ENCODE measurements around the gene NLRP9. TPM values are rescaled to one million over a fixed set of nuclear protein-coding genes. Genes with fewer than 3 reads are reported as not detected.

NLRP9 gene
- total and polyA plus RNA-seq, 2 of the 13 experiments (the other 11 are each of a cell fraction or from before 2014, with no cell fraction given) = not detected

- FAIRE-seq = no peak
- peaks cover 54% of the 10 kb centered on the region for H3K79me2 ChIP-seq (ENCODE audit: insufficient read depth, low read length)
- in situ Hi-C loops (cut with HindIII; ENCODE audit: extremely low pct_ligation_motif_present, low pct_unique_long_range_greater_than_20kb) (no loop called here), intact Hi-C loops (cut with micrococcal nuclease; ENCODE audit: unreplicated experiment) (no loop called here)
- H3K36me3 ChIP-seq (replicated peaks in 1 of 2; ENCODE audit: control insufficient read depth in 1 of 2, insufficient read depth in 2 of 2, low read length in 2 of 2) = peaks cover 57 to 90% of the 10 kb centered on the region in 2 experiments
- TF ChIP-seq ZBTB4 (CRISPR knock-in tag; IDR thresholded peaks at IDR 0.05; ENCODE audit: borderline replicate concordance) = no peak
- no peak for TF ChIP-seq LBX2 (CRISPR knock-in tag; IDR thresholded peaks at IDR 0.05; ENCODE audit: borderline replicate concordance)
- TF ChIP-seq AGO2 (optimal IDR thresholded peaks at IDR 0.05; ENCODE audit: low read depth, low read length) = peak; percentile 83
- no peak for TF ChIP-seq GLI4 (CRISPR knock-in tag; IDR thresholded peaks at IDR 0.05; ENCODE audit: borderline replicate concordance)
- no peak for TF ChIP-seq MEIS2 (CRISPR knock-in tag; IDR thresholded peaks at IDR 0.05)
- TF ChIP-seq MAFK (conservative IDR thresholded peaks at IDR 0.05 in 1 of 2, IDR thresholded peaks at IDR 0.05 in 1 of 2; ENCODE audit: low read length in 2 of 2) = no peak
- TF ChIP-seq ZNF710 (CRISPR knock-in tag; IDR thresholded peaks at IDR 0.05; ENCODE audit: borderline replicate concordance) = no peak
- no peak for TF ChIP-seq ZNF33B (CRISPR knock-in tag; IDR thresholded peaks at IDR 0.05)
- H3K4me3 ChIP-seq (replicated peaks in 1 of 3; ENCODE audit: insufficient read depth in 1 of 3, low read depth in 2 of 3, low read length in 3 of 3) = no peak overlapping the region
- no TSS peak for BruUV-seq (replicated peaks)
- 98% methylated on average over 14 of the region's 20 CpGs for WGBS (ENCODE audit: low lambda C conversion rate)
- H3K27me3 ChIP-seq (ENCODE audit: control insufficient read depth in 1 of 2, insufficient read depth in 2 of 2, low read length in 2 of 2) = no peaks in the 10 kb centered on the region
- POLR2A ChIA-PET = no interaction called here
- peaks cover 18% of the 10 kb centered on the region for H3K4me1 ChIP-seq (ENCODE audit: insufficient read depth, low read length)
- peaks cover 44% of the 10 kb centered on the region for H4K20me1 ChIP-seq (ENCODE audit: insufficient read depth, low read length)
- no peak overlapping the region for H3K4me2 ChIP-seq (ENCODE audit: low read depth, low read length)
- H3K9ac ChIP-seq (ENCODE audit: insufficient read depth, low read depth, low read length) = no peak overlapping the region
- no peak for DNase-seq (ENCODE audit: low spot score)
- no peaks in the 10 kb centered on the region for H3K9me3 ChIP-seq (ENCODE audit: low read length)
- CTCF ChIA-PET (ENCODE audit: low intra/inter-chr PET ratio, low total read pairs) = no interaction called here
- H2AFZ ChIP-seq (ENCODE audit: low read length) = no peak overlapping the region
- ATAC-seq = no peak
- H3K27ac ChIP-seq (ENCODE audit: extremely low read length, insufficient read depth, low read length) = no peak overlapping the region
Observed at GRCh38 chr19:55663846-55664536, 74.2 kb downstream of the NLRP9 start.
